ENCODE data around the gene MRPL24. TPM values are rescaled to one million over a fixed set of nuclear protein-coding genes. Genes with fewer than 3 reads are reported as not detected.

Gene MRPL24
- polyA plus RNA-seq, 3 donors from 2014 or later: 75.4 to 126 (median 88.2) TPM

DNA sequence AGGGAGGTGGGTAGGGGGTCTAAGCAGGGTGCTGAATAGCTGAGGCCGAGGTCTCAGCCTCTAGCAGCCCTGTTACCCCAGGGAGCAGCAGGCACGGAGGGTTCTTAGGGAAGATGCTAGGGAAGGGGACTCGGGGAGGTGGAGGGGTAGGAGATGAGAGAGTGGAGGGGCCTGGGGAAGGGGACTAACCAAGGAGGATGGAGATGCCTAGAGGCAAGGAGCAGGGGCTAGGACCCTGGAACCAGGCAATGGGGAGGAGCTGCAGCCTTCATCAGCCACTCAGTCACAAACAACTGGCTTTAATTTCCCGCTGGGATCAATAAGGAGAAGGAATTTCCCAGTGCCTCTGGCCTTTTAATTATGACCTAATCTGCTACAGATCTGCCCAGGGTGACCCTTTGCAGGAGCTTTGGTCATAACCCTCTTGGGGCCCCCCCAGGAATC is 32.6 kb downstream of the MRPL24 start:
- Mint-ChIP-seq H3K36me3 (no peaks in the 10 kb centered on the region), H3K4me3 (no peak overlapping the region), H3K9me3 (no peaks in the 10 kb centered on the region), H3K27me3 (ENCODE audit: low read depth in 3 of 3) (peaks cover 3 to 12% (median 9%) of the 10 kb centered on the region in 3 donors), H3K4me1 (peaks cover 30 to 32% of the 10 kb centered on the region in 2 donors), H3K27ac (no peak overlapping the region)
- DNase-seq: no peak

DNA sequence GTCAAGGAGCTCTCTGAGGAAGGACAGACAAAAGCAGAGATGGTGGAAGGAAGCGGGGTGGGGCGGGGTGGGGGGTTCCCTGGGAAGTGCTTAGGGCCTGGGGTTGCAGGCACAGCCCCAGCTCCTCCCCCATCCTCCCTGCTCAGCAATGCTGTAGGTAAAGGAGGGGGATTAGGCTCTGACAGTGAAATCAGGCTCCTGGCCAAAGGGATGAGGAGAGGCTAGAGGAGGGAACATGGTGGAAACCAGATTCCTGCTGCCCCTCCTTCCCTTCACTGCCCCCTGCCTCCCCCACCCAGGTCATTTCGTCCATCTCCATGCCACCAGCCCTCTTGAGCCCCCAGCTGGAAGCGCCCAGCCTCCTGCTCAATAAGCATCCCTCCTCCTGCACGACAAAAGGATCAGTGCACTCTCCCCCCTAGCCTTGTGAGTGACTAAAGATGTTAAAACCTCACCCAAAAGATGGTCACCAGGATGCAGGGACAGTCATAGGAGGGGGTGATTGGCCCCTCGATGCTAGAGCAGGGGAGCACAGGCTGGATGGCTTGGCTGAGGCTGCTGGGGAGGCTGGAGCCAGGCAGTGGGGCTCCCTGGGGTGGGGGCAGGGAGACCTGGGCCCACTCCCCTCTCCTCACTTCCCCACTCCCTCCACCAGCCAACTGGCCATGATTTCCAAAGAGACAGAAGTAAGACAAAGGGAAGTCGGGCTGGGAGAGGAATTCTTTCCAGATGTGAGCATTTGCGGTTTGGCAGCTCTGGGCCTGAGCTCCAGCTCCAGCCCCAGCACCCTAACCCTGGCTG is 33.3 kb downstream of the MRPL24 start:
- peaks cover 7 to 17% (median 11%) of the 10 kb centered on the region in 3 donors for H3K27me3 Mint-ChIP-seq (ENCODE audit: low read depth in 3 of 3)
- DNase-seq: no peak
- H3K4me1 Mint-ChIP-seq: peaks cover 30 to 32% of the 10 kb centered on the region in 2 donors
- H3K36me3 Mint-ChIP-seq: no peaks in the 10 kb centered on the region
- no peaks in the 10 kb centered on the region for H3K9me3 Mint-ChIP-seq
- H3K4me3 Mint-ChIP-seq: peak overlapping the region; percentile 66 to 82 (median 72)
- no peak overlapping the region for H3K27ac Mint-ChIP-seq

DNA sequence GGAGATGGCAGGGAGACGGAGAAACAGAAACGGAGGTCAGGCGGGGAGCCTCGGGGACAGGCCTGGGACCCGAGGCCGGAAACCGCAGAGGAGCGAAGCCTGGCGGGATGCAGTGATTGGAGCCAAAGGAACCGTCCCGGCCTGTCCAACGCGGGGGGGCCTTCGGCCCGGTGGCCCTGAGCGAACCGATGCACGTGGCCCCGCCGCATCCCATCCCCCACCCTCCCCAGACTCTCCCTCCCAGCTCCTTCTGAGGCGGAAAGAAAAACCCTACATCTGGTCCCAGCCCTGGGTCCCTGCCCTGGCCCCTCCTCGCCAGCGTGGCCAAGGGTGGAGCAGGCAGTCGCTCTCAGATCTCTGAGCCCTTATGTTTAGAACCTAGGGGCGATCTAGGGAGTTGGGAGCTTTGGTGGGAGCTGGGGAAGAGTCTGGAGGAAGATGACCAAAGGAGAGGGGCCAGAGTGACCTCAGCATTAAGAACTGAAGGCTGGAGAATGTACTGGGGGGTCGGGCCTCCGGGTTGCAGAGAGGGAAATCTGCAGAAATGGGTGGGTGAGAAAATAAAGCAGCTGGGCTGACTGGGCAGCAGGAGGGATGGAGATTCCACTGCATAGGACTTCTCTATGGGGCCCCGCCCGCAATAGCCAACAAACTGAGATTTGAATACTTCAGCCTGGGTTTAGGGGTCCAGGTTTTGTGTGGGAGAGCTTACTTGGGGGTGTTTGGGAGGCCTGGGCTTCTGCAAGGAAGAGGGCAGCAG is 34.1 kb downstream of the MRPL24 start:
- Mint-ChIP-seq H3K4me1 (peaks cover 30 to 32% of the 10 kb centered on the region in 2 donors), H3K9me3 (no peaks in the 10 kb centered on the region), H3K4me3 (peak overlapping the region; percentile 77 to 85 (median 82)), H3K36me3 (no peaks in the 10 kb centered on the region), H3K27ac (peak overlapping the region in 1 of 6 donors; percentile 55), H3K27me3 (ENCODE audit: low read depth in 3 of 3) (peaks cover 7 to 14% (median 11%) of the 10 kb centered on the region in 3 donors)
- DNase-seq: no peak

DNA sequence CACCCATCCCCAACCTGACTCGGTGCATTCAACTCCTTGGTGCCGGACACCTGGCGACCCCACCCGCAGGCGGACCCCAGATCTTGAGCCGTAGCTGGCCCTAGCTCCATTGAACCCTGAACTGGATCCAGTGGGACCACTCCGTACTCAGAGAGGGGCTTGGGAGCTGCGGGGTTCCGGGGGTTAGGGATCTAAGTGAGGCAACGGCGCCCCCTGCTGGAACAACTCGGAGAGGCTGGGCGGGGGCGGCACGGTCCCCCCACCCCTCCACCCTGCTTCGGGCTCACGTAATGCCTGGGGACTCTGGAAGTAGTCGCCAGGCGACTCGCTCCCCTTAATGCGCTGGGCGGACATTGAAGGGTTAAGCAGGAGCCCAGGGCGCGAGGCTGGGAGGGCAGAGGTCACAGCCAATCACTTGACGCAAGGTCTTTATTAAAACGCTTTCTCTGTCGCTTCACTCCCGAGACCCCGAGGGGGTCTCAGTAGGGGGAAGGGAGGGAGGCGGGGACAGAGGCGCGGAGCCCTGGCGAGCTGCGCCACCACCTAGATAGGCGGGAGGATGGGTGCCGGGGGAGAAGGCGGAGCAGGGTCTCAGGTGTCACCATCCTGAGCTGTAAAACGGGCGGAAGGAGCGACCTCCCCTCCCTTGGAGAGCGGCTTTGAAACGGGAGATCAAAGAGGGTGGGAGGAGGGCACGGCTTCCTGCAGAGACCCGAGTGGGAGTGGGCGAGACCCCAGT is 34.8 kb downstream of the MRPL24 start:
- peak overlapping the region; percentile 77 to 85 (median 82) for H3K4me3 Mint-ChIP-seq
- H3K36me3 Mint-ChIP-seq: peaks cover 0 to 3% (median 0%) of the 10 kb centered on the region in 3 donors

DNA sequence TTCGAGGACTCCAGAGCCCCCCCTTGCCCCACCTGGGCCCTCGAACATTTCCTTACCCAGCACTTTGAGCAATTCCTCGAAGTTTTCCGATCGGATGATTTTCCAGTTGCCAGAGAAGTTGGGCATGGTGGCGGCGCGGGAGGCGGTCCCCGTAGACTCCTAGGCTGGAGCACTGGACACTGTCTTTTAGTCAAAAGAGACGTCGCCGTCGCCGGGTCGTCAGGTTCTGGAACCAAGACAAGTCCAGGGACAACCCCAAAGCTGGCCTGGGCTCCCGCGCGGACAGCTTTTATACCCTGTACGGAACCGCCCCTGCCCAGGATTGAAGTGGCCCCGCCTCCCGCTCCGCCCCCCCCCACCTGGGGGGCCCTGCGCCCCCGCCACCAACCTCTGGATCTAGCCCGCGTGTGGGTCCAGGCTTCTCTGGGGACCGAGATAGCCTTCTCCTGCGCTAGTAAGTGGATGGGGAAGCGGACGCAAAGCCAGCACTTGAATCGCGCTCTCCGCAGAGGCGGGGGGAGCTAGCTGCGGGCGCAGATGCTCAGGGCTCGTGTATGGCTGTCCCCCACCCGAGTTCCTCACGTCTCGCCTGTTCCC is 35.5 kb downstream of the MRPL24 start, which contains the start of gene CRABP2:
TSS of gene CRABP2 (minus strand) at position 263 of the 597 bp plus-strand sequence. CDS start at position 126, 137 bp downstream.
- Mint-ChIP-seq H3K4me3 (peak within 1 kb of the TSS; percentile 77 to 85 (median 82)), H3K4me1 (peaks cover 30 to 32% of the 10 kb centered on the region in 2 donors), H3K27ac (peak within 1 kb of the TSS in 2 of 6 donors; percentile 56 to 70), H3K27me3 (ENCODE audit: low read depth in 3 of 3) (peaks cover 11 to 17% (median 12%) of the 10 kb centered on the region in 3 donors), H3K36me3 (peaks cover 0 to 3% (median 0%) of the 10 kb centered on the region in 3 donors), H3K9me3 (no peaks in the 10 kb centered on the region)
- DNase-seq: peak in 1 of 3 donors; percentile 37

More for the DNA sequence above, 34.8 kb downstream of the MRPL24 start:
- Mint-ChIP-seq H3K27me3 (ENCODE audit: low read depth in 3 of 3) (peaks cover 8 to 14% (median 11%) of the 10 kb centered on the region in 3 donors), H3K4me1 (peaks cover 30 to 32% of the 10 kb centered on the region in 2 donors), H3K9me3 (no peaks in the 10 kb centered on the region), H3K27ac (peak overlapping the region in 2 of 6 donors; percentile 56 to 70)
- peak; percentile 48 to 54 (median 53) for DNase-seq

DNA sequence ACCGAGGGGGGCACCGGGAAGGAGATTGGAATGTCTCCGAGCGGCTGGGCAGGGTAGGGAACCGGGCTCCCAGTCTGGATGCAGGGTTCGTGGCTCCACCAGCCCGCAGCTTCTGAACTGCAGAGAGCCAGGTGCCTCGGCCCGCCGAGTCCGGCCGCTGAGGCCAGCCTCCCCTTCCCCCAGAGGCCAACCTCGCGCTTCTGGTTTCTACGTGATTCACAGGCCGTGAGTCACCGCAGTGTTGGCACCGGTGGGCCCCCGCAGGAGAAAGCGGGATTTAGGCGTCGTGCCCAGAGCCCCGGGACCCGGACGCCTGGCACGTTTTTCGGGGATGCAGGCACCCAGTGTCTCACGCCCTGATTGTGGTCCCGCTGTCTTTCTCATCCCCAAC is 36.0 kb downstream of the MRPL24 start:
- H3K27me3 Mint-ChIP-seq (ENCODE audit: low read depth in 3 of 3): peaks cover 11 to 16% (median 12%) of the 10 kb centered on the region in 3 donors
- peaks cover 0 to 3% (median 0%) of the 10 kb centered on the region in 3 donors for H3K36me3 Mint-ChIP-seq
- no peaks in the 10 kb centered on the region for H3K9me3 Mint-ChIP-seq
- peak in 1 of 3 donors; percentile 11 for DNase-seq
- H3K27ac Mint-ChIP-seq: no peak overlapping the region
- H3K4me1 Mint-ChIP-seq: peaks cover 30 to 32% of the 10 kb centered on the region in 2 donors
- H3K4me3 Mint-ChIP-seq: peak overlapping the region; percentile 73 to 85 (median 77)

DNA sequence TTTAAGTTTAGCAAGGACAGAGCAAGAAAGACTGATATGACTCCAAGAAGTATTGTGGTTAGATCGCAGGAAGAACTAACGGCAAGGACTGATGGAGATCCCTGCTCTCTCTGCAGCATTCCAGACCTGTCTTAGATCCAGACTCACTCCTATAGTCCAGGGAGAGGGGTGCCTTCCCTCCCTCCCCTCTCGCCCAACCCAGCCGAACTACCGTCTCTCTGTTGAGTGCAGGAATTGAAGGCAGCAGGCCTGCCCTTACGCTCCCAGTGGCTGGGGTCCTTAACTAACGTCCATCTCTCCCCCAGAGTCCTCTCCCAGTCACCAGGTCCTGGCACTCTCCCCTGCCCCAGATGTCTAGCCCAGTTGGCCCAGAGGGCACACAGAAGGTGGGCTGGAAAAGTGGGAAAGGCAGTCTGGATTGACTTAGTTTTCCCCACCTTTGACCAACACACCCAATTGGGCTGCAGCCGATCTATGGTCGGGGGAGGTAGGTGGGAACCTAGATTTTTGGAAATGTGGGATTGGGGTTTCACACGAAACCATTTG is 36.6 kb downstream of the MRPL24 start:
- Mint-ChIP-seq H3K27me3 (ENCODE audit: low read depth in 3 of 3) (peaks cover 11 to 15% (median 14%) of the 10 kb centered on the region in 3 donors), H3K27ac (no peak overlapping the region)

GRCh38 chr1:156703741-156704140 is 37.1 kb downstream of the MRPL24 start:
- H3K27ac Mint-ChIP-seq: no peak overlapping the region
- no peaks in the 10 kb centered on the region for H3K9me3 Mint-ChIP-seq
- DNase-seq: no peak
- H3K4me1 Mint-ChIP-seq: peaks cover 30 to 32% of the 10 kb centered on the region in 2 donors
- peaks cover 0 to 7% (median 3%) of the 10 kb centered on the region in 3 donors for H3K36me3 Mint-ChIP-seq
- peak overlapping the region in 2 of 5 donors; percentile 49 to 58 for H3K4me3 Mint-ChIP-seq
- peaks cover 11 to 15% (median 14%) of the 10 kb centered on the region in 3 donors for H3K27me3 Mint-ChIP-seq (ENCODE audit: low read depth in 3 of 3)

More for the DNA sequence above, 36.6 kb downstream of the MRPL24 start:
- H3K4me1 Mint-ChIP-seq: peaks cover 30 to 32% of the 10 kb centered on the region in 2 donors
- peaks cover 0 to 3% (median 0%) of the 10 kb centered on the region in 3 donors for H3K36me3 Mint-ChIP-seq
- DNase-seq: no peak
- H3K4me3 Mint-ChIP-seq: peak overlapping the region; percentile 29 to 66 (median 51)
- no peaks in the 10 kb centered on the region for H3K9me3 Mint-ChIP-seq

DNA sequence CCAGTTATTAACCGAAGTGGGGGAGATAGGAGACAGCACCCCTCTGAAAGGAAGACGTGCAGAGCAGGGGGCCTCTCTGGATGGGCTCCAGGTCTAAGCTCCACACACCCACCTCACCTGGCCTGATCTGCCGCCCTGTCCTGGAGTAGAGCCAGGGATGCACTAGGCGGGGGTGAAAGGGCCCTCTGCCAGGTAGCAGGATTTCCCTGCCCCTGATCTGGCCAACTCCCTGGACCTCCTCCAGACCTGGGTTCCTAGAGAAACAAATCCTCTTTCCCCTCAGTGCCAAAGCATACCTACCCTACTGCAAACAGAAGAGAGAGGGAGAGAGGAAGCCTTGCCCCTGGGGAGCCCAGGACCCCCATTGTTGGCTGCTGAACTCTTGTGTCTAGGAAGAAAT is 37.6 kb downstream of the MRPL24 start:
- no peak overlapping the region for H3K27ac Mint-ChIP-seq
- H3K4me3 Mint-ChIP-seq: no peak overlapping the region
- no peaks in the 10 kb centered on the region for H3K9me3 Mint-ChIP-seq
- peaks cover 11 to 15% (median 14%) of the 10 kb centered on the region in 3 donors for H3K27me3 Mint-ChIP-seq (ENCODE audit: low read depth in 3 of 3)
- peaks cover 0 to 8% (median 3%) of the 10 kb centered on the region in 3 donors for H3K36me3 Mint-ChIP-seq
- peaks cover 30 to 32% of the 10 kb centered on the region in 2 donors for H3K4me1 Mint-ChIP-seq
- DNase-seq: no peak

DNA sequence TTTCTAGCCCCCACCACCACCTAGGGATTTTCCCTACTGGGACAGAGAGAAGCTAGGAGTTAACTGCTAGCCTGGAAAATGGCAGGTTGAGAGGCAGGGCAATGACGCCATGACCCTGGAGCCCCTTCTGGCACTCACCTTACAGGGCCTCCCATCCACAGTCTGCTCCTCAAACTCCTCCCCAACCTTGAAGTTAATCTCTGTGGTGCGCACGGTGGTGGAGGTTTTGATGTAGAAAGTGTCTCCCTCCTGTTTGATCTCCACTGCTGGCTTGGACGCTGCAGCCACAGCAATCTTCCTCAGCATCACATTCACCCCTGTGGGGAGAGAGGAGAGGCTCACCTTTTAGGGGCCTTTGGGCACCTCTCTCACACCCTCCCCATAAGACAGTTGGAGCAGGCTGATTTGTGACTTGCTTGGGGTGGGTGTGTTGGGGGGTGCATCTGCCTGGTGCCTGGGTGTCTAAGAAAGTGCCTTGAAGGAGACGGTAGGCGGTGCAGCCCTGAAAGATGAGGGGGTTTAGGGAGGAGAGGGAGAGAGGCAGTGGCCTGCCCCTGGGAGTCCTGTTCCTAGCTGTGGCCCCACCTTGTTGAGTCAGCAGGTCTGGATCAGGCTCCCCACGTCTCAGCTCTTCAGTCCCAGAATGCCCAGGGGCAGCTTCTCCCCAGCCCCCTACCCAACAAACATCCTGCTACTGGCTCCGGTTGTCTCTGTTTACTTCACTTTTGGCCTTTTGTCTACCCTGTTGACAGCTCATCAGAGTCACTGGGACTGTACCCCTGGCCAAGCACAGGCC is 40.0 kb downstream of the MRPL24 start:
- H3K4me1 Mint-ChIP-seq: peaks cover 19% of the 10 kb centered on the region in 2 donors
- H3K27ac Mint-ChIP-seq: no peak overlapping the region
- DNase-seq: no peak
- H3K4me3 Mint-ChIP-seq: no peak overlapping the region
- H3K9me3 Mint-ChIP-seq: no peaks in the 10 kb centered on the region
- H3K27me3 Mint-ChIP-seq (ENCODE audit: low read depth in 3 of 3): peaks cover 11 to 27% (median 19%) of the 10 kb centered on the region in 3 donors
- peaks cover 3 to 11% (median 5%) of the 10 kb centered on the region in 3 donors for H3K36me3 Mint-ChIP-seq

DNA sequence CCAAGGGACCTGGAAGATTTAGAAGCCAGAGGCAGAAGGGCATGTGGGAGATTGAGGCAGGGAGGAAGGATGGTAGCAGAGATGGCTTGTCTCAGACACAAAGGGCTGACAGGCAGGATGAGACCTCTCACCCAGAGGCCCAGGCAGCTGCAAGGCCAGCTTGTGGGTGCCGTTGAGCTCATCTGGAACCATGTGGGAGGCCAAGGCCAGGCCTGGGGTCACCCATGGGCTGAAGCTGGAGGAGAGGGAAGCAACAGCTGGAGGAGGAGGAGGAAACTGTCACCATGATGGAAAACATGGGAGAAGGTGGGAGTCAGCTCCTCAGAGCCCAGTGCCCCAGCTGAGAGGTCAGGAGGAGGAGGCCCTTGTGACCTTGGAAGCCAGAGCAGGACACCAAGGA is 41.9 kb downstream of the MRPL24 start:
- Mint-ChIP-seq H3K27ac (no peak overlapping the region), H3K4me3 (no peak overlapping the region), H3K4me1 (peaks cover under 1 to 2% of the 10 kb centered on the region in 2 donors), H3K27me3 (ENCODE audit: low read depth in 3 of 3) (peaks cover 9 to 27% (median 18%) of the 10 kb centered on the region in 3 donors), H3K9me3 (no peaks in the 10 kb centered on the region), H3K36me3 (peaks cover 3 to 11% (median 5%) of the 10 kb centered on the region in 3 donors)
- DNase-seq: no peak

- no peak overlapping the region for H3K4me3 Mint-ChIP-seq
Measured at GRCh38 chr1:156697481-156697880, 43.4 kb downstream of the MRPL24 start.

More at GRCh38 chr1:156697481-156697880, 43.4 kb downstream of the MRPL24 start:
- Mint-ChIP-seq H3K27ac (no peak overlapping the region), H3K27me3 (ENCODE audit: low read depth in 3 of 3) (peaks cover 5 to 26% (median 15%) of the 10 kb centered on the region in 3 donors), H3K4me1 (peaks cover 0 to 1% of the 10 kb centered on the region in 2 donors), H3K9me3 (no peaks in the 10 kb centered on the region), H3K36me3 (peaks cover 3 to 11% (median 5%) of the 10 kb centered on the region in 3 donors)
- no peak for DNase-seq
